ENCODE results near the gene MAT2B. TPM values are rescaled to one million over a fixed set of nuclear protein-coding genes. Genes with fewer than 3 reads are reported as not detected.

MAT2B gene
- polyA plus RNA-seq, 1 donor (not counting 4 experiments of a cell fraction or from before 2014, with no cell fraction given): 68.5 TPM

- no peak for FAIRE-seq
- H3K27me3 ChIP-seq (ENCODE audit: control insufficient read depth, extremely low read depth, insufficient read depth, low read length): no peaks in the 10 kb centered on the region
- H3K27ac ChIP-seq (ENCODE audit: control insufficient read depth, insufficient read depth, low read length): peak overlapping the region; percentile 94
- no peaks in the 10 kb centered on the region for H3K9me1 ChIP-seq (ENCODE audit: control insufficient read depth, extremely low read depth, insufficient read depth, low read length)
- DNase-seq (ENCODE audit: low read depth, low spot score): no peak
- peak overlapping the region; percentile 89 for H3K4me2 ChIP-seq (ENCODE audit: control insufficient read depth, extremely low read depth, insufficient read depth, low read depth, low read length)
- H3K4me1 ChIP-seq (ENCODE audit: control insufficient read depth, extremely low read depth, insufficient read depth, low read length): peaks cover 35% of the 10 kb centered on the region
- no peaks in the 10 kb centered on the region for H3K36me3 ChIP-seq (ENCODE audit: control insufficient read depth in 2 of 2, extremely low read depth in 1 of 2, insufficient read depth in 2 of 2, low read length in 2 of 2)
- H3K9me3 ChIP-seq (ENCODE audit: control insufficient read depth, low read depth, low read length): no peaks in the 10 kb centered on the region
- H3K9ac ChIP-seq (ENCODE audit: control insufficient read depth, extremely low read depth, insufficient read depth, low read length): peak overlapping the region; percentile 89
- TF ChIP-seq CTCF (optimal IDR thresholded peaks at IDR 0.05 in 1 of 3, IDR thresholded peaks at IDR 0.05 in 1 of 3, conservative IDR thresholded peaks at IDR 0.05 in 1 of 3; ENCODE audit: extremely low read depth in 1 of 3, insufficient read depth in 2 of 3, low read length in 3 of 3): no peak
- no peak for TF ChIP-seq EZH2 (IDR thresholded peaks at IDR 0.05; ENCODE audit: low read length)
- H3K79me2 ChIP-seq (ENCODE audit: control insufficient read depth, insufficient read depth, low read length): peaks cover 45% of the 10 kb centered on the region
- dilution Hi-C loops (cut with MboI; ENCODE audit: extremely low pct_ligation_motif_present, low sequenced_read_pairs): no loop called here
- H4K20me1 ChIP-seq (ENCODE audit: control insufficient read depth, extremely low read depth, insufficient read depth, low read length): peaks cover 2% of the 10 kb centered on the region
- H3K4me3 ChIP-seq (ENCODE audit: control insufficient read depth in 2 of 3, extremely low read depth in 1 of 3, insufficient read depth in 2 of 3, low read depth in 1 of 3, low read length in 3 of 3): peak overlapping the region; percentile 87 to 94 (median 90)
- H2AFZ ChIP-seq (ENCODE audit: control insufficient read depth, low read length): no peak overlapping the region
Measured at GRCh38 chr5:163506095-163506457, 657 bp downstream of the MAT2B start.

- Histone ChIP-seq H3K27me3 (ENCODE audit: control insufficient read depth, extremely low read depth, insufficient read depth, low read length) (no peaks in the 10 kb centered on the region), H3K36me3 (ENCODE audit: control insufficient read depth in 2 of 2, extremely low read depth in 1 of 2, insufficient read depth in 2 of 2, low read length in 2 of 2) (no peaks in the 10 kb centered on the region), H2AFZ (ENCODE audit: control insufficient read depth, low read length) (no peak overlapping the region), H3K9ac (ENCODE audit: control insufficient read depth, extremely low read depth, insufficient read depth, low read length) (peak overlapping the region; percentile 89), H3K4me1 (ENCODE audit: control insufficient read depth, extremely low read depth, insufficient read depth, low read length) (peaks cover 35% of the 10 kb centered on the region), H3K79me2 (ENCODE audit: control insufficient read depth, insufficient read depth, low read length) (peaks cover 51% of the 10 kb centered on the region), H3K4me3 (ENCODE audit: control insufficient read depth in 2 of 3, extremely low read depth in 1 of 3, insufficient read depth in 2 of 3, low read depth in 1 of 3, low read length in 3 of 3) (peak overlapping the region; percentile 87 to 94 (median 90)), H3K9me3 (ENCODE audit: control insufficient read depth, low read depth, low read length) (no peaks in the 10 kb centered on the region), H3K27ac (ENCODE audit: control insufficient read depth, insufficient read depth, low read length) (peak overlapping the region; percentile 94), H3K4me2 (ENCODE audit: control insufficient read depth, extremely low read depth, insufficient read depth, low read depth, low read length) (peak overlapping the region; percentile 89), H3K9me1 (ENCODE audit: control insufficient read depth, extremely low read depth, insufficient read depth, low read length) (no peaks in the 10 kb centered on the region), H4K20me1 (ENCODE audit: control insufficient read depth, extremely low read depth, insufficient read depth, low read length) (peaks cover 2% of the 10 kb centered on the region)
- dilution Hi-C loops (cut with MboI; ENCODE audit: extremely low pct_ligation_motif_present, low sequenced_read_pairs): no loop called here
- no peak for FAIRE-seq
- no peak for DNase-seq (ENCODE audit: low read depth, low spot score)
- TF ChIP-seq EZH2 (IDR thresholded peaks at IDR 0.05; ENCODE audit: low read length) (no peak), CTCF (optimal IDR thresholded peaks at IDR 0.05 in 1 of 3, IDR thresholded peaks at IDR 0.05 in 1 of 3, conservative IDR thresholded peaks at IDR 0.05 in 1 of 3; ENCODE audit: extremely low read depth in 1 of 3, insufficient read depth in 2 of 3, low read length in 3 of 3) (no peak)
Measured at GRCh38 chr5:163506726-163507125, 1.3 kb downstream of the MAT2B start.
